Inferior parietal cortex (tissue), 1 donor: ENCODE measurements around the gene GALK1.

Experiments used
- DNase-seq: peaks from one replicate; pipeline ENCODE4 v3.0.0-alpha.2; 2016; ENCODE audit errors: extremely low spot score

Gene GALK1

GRCh38 chr17:75724016-75725003, 40.7 kb downstream of the GALK1 start:
- no peak for DNase-seq

DNA sequence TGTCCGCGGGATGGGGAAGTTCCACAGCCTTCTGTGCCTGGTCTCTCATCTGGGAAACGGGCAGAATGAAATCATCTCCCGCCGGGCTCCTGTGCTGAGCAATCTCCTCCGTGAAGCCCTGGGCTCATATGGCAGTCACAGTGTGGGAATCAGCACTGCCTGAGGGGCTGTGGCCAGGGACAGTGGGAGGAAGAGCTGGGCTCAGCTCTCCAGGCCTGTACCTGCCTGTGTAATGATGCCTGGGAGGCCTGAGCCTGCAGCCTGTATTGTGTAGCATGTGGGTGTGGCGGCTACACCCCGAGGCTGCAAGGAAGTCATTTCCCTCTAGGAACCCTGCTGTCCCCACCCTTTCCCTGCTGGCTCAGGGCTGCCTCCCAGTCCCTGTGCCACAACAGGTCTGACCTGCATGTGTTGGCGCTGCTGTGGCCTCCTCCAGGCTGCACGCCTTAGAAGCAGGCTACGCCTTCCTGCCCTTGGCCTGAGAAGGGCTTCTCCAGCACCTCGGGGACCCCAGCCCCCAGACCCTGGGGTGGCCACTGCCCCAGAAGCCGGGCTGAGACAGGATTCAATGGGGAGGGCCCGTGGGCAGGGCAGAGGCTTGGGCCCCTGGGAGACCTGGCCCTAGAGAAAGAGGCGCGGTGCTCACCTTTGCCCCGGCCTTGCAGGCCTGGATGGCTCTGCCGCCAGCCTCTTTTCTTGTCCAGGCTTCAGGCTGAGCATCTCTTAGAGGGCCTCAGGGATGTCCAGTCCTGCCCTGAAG, 41.6 kb downstream of the GALK1 start:
- no peak for DNase-seq

DNA sequence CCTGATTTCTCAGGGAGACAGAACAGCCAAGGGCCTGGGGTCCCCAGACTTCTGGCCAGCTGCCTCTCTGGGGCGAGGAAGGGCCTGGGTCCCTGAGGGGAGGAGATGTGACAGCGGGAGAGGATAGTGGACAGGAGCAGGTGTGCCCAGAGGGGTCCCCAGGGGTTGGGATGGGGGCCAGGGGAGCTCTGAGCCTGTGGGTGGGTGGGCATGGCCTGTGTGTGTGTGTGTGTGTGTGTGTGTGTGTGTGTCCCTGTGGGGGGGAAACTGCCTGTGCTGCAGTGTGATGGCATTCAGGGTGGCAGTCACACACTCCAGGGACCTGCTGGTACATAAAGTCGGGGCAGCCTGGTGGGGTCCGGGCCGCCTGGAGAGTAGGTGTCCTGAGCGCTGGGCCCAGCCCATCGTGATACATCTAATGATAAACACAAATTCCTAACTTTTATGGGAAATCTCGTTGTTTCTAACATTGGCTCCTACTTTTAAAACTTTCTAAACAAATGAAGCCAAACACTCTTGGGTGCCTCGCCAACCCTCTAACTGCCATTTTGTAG, 42.4 kb downstream of the GALK1 start:
- no peak for DNase-seq

GRCh38 chr17:75722076-75722475, 42.9 kb downstream of the GALK1 start:
- no peak for DNase-seq

GRCh38 chr17:75721463-75722011, 43.5 kb downstream of the GALK1 start:
- no peak for DNase-seq

GRCh38 chr17:75720656-75721462, 44.1 kb downstream of the GALK1 start, which contains the start of gene ITGB4:
Gene ITGB4 (plus strand): TSS chr17:75721459. CDS start chr17:75724704, 3,245 bp downstream.
- DNase-seq, result no peak

- no peak for DNase-seq
Measured at GRCh38 chr17:75719732-75720131, 45.3 kb downstream of the GALK1 start.

DNA sequence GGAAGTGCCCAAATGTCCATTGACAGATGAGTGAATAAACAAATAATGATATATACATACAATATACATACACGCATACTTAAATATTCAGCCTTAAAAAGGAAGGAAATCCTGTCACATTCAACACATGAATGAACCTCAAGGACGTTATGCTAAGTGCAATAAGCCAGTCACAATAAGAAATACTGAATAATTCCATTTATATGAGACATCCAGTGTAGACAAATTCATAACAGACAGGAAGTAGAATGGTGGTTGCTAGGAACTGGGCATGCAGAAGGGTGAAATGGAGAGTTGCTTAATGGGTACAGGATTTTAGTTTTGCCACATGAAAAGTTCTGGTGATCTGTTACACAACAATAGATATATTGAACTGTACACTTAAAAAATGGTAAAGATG, 52.5 kb downstream of the GALK1 start:
- no peak for DNase-seq
